SK-N-SH treated with all-trans-retinoic acid at 6 μM for 48 hours (cell line): ENCODE measurements around the gene DCTN4.
"Not testable (repeated sequence)": the region's sequence is repeated elsewhere in the genome, so short reads cannot be mapped to it uniquely, and the experiment has no call there.

Source experiments
- ARNTL ChIP-seq: fragments of 450-650 bp; formaldehyde crosslinking; IDR thresholded peaks from 2 replicates; pipeline ENCODE4 v1.5.0; 2020; ENCODE audit warnings: low read depth, mild to moderate bottlenecking, moderate library complexity, borderline replicate concordance
- CREB5 ChIP-seq: fragments of 250-450 bp; sonication (Bioruptor Pico); IDR thresholded peaks from 2 replicates; pipeline ENCODE4 v1.5.1; 2020; ENCODE audit warnings: low read depth, mild to moderate bottlenecking, moderate library complexity
- OSR1 ChIP-seq: fragments of 250-450 bp; sonication (Bioruptor Pico); IDR thresholded peaks from 2 replicates; pipeline ENCODE4 v1.8.0; 2022; ENCODE audit warnings: moderate library complexity, mild to moderate bottlenecking, inconsistent platforms
- PATZ1 ChIP-seq: fragments of 250-450 bp; sonication (Bioruptor Pico); IDR thresholded peaks from 2 replicates; pipeline ENCODE4 v1.8.0; 2020; ENCODE audit warnings: mild to moderate bottlenecking, moderate library complexity, borderline replicate concordance
- PPARA ChIP-seq: fragments of 250-450 bp; sonication (Bioruptor Pico); IDR thresholded peaks from 2 replicates; pipeline ENCODE4 v1.5.0; 2020; ENCODE audit warnings: mild to moderate bottlenecking, borderline replicate concordance
- ZNF565 ChIP-seq: fragments of 450-650 bp; formaldehyde crosslinking; conservative IDR thresholded peaks from 2 replicates; pipeline ENCODE4 v1.5.0; 2020; ENCODE audit warnings: low read depth, mild to moderate bottlenecking, moderate library complexity
- ZNF8 ChIP-seq: fragments of 450-650 bp; formaldehyde crosslinking; IDR thresholded peaks from 2 replicates; pipeline ENCODE4 v1.5.0; 2020; ENCODE audit warnings: mild to moderate bottlenecking, moderate library complexity

GRCh38 chr5:150742455-150743141, 16.2 kb downstream of the DCTN4 start:
- TF ChIP-seq CREB5; ARNTL; PATZ1; ZNF565 (CRISPR knock-in tag); PPARA (CRISPR knock-in tag); ZNF8 (CRISPR knock-in tag); OSR1 (CRISPR knock-in tag): not testable (repeated sequence)
